Measurements from ENCODE around the gene NEGR1. TPM values are rescaled to one million over a fixed set of nuclear protein-coding genes. Genes with fewer than 3 reads are reported as not detected.

NEGR1 gene
- total RNA-seq, 1 donor from 2014 or later: 34.7 TPM

GRCh38 chr1:71587961-71588360, 694.4 kb downstream of the NEGR1 start:
- DNase-seq (ENCODE audit: low spot score): no peak

GRCh38 chr1:71586030-71586429, 696.3 kb downstream of the NEGR1 start:
- DNase-seq (ENCODE audit: low spot score): no peak

GRCh38 chr1:71583756-71584155, 698.6 kb downstream of the NEGR1 start:
- DNase-seq (ENCODE audit: low spot score): no peak

- no peak for DNase-seq (ENCODE audit: low spot score)
These were observed 699.7 kb downstream of the NEGR1 start for GRCh38 chr1:71582673-71583072.

- DNase-seq (ENCODE audit: low spot score): no peak
These were observed 704.7 kb downstream of the NEGR1 start for GRCh38 chr1:71577451-71578131.

GRCh38 chr1:71572038-71572437, 710.3 kb downstream of the NEGR1 start:
- no peak for DNase-seq (ENCODE audit: low spot score)

GRCh38 chr1:71566413-71566812, 715.9 kb downstream of the NEGR1 start:
- DNase-seq (ENCODE audit: low spot score): no peak

GRCh38 chr1:71565831-71566230, 716.5 kb downstream of the NEGR1 start:
- DNase-seq (ENCODE audit: low spot score): no peak

GRCh38 chr1:71565262-71565661, 717.1 kb downstream of the NEGR1 start:
- no peak for DNase-seq (ENCODE audit: low spot score)

GRCh38 chr1:71562298-71562697, 720.0 kb downstream of the NEGR1 start:
- DNase-seq (ENCODE audit: low spot score): no peak

- no peak for DNase-seq (ENCODE audit: low spot score)
These were observed 720.6 kb downstream of the NEGR1 start for GRCh38 chr1:71561729-71562128.

GRCh38 chr1:71561206-71561605, 721.1 kb downstream of the NEGR1 start:
- DNase-seq (ENCODE audit: low spot score): no peak

- no peak for DNase-seq (ENCODE audit: low spot score)
These were observed 722.5 kb downstream of the NEGR1 start for GRCh38 chr1:71559880-71560279.

GRCh38 chr1:71557138-71557537, 725.2 kb downstream of the NEGR1 start:
- no peak for DNase-seq (ENCODE audit: low spot score)

- no peak for DNase-seq (ENCODE audit: low spot score)
These were observed 733.9 kb downstream of the NEGR1 start for GRCh38 chr1:71548398-71548890.

- DNase-seq (ENCODE audit: low spot score): no peak
These were observed 740.2 kb downstream of the NEGR1 start for GRCh38 chr1:71542155-71542554.

- no peak for DNase-seq (ENCODE audit: low spot score)
These were observed 748.4 kb downstream of the NEGR1 start for GRCh38 chr1:71533950-71534349.

GRCh38 chr1:71532343-71532742, 750.0 kb downstream of the NEGR1 start:
- DNase-seq (ENCODE audit: low spot score): no peak

GRCh38 chr1:71526824-71527223, 755.5 kb downstream of the NEGR1 start:
- no peak for DNase-seq (ENCODE audit: low spot score)

GRCh38 chr1:71522721-71523120, 759.6 kb downstream of the NEGR1 start:
- no peak for DNase-seq (ENCODE audit: low spot score)

GRCh38 chr1:71521655-71522264, 760.6 kb downstream of the NEGR1 start:
- DNase-seq (ENCODE audit: low spot score): no peak

- DNase-seq (ENCODE audit: low spot score): no peak
These were observed 770.8 kb downstream of the NEGR1 start for GRCh38 chr1:71511505-71511904.

- DNase-seq (ENCODE audit: low spot score): no peak
These were observed 771.6 kb downstream of the NEGR1 start for GRCh38 chr1:71510725-71511124.
